Chondrocyte (in vitro differentiated cells): ENCODE data around the gene POLD2. TPM values are rescaled to one million over a fixed set of nuclear protein-coding genes. Genes with fewer than 3 reads are reported as not detected.

Experiments used
- DNase-seq: peaks from one replicate; pipeline ENCODE4 v3.0.0; 2021; ENCODE audit warnings: mixed read lengths, low spot score
- H3K27ac Mint-ChIP-seq: one replicate; pipeline ENCODE4 v1.8.0; 2021; ENCODE audit warnings: mild to moderate bottlenecking, moderate library complexity, mixed read lengths; ENCODE audit not compliant: unreplicated experiment
- H3K27me3 Mint-ChIP-seq: 2 replicates; pipeline ENCODE4 v1.8.0; 2021; ENCODE audit warnings: low read depth, mixed read lengths
- H3K36me3 Mint-ChIP-seq: 2 replicates; pipeline ENCODE4 v1.8.0; 2021; ENCODE audit warnings: low read depth, mixed read lengths
- H3K4me1 Mint-ChIP-seq: 2 replicates; pipeline ENCODE4 v1.8.0; 2021; ENCODE audit warnings: low read depth, mild to moderate bottlenecking, mixed read lengths
- H3K4me3 Mint-ChIP-seq: one replicate; pipeline ENCODE4 v1.8.0; 2021; ENCODE audit warnings: mild to moderate bottlenecking, moderate library complexity, mixed read lengths; ENCODE audit not compliant: unreplicated experiment
- H3K9me3 Mint-ChIP-seq: 2 replicates; pipeline ENCODE4 v1.8.0; 2021; ENCODE audit warnings: low read depth, mixed read lengths
- total RNA-seq: library from RNA; stranded (reverse); gene quantifications from 3 replicates; pipeline ENCODE4 v1.2.1, GENCODE V29; 2021
- TF ChIP-seq, protein P1 (sequence below): fragments of 200-600 bp; sonication (generic); IDR thresholded peaks from 2 replicates; pipeline ENCODE4 v1.5.0; 2021; ENCODE audit warnings: antibody characterized with exemption, mild to moderate bottlenecking, moderate library complexity

POLD2 gene
- total RNA-seq, 1 donor from 2014 or later, result 49.2 TPM

DNA sequence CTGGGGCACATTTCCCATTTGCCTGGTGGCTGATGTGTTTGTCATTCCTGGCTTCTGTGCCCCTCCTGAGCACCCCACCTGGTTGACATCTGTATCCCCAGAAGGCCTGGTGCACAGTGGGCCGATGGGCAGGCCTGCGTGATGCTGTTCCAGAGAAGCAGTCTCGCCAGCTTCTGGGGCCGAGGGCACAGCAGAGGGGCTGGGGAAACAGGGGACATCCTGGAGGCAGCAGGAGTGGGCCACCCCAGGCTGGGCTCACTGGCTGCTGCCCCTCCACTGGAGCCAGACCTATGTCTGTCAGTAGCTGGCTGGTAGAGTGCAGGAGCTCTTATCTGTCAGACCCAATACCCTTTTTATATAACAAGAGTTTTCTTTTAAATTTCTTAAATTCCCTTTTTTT, 18.7 kb upstream of the POLD2 start:
- H3K27me3 Mint-ChIP-seq, result peaks cover 2% of the 10 kb centered on the region
- no peak overlapping the region for H3K4me3 Mint-ChIP-seq
- DNase-seq, result no peak
- H3K36me3 Mint-ChIP-seq, result no peaks in the 10 kb centered on the region
- H3K9me3 Mint-ChIP-seq, result no peaks in the 10 kb centered on the region
- H3K4me1 Mint-ChIP-seq, result no peaks in the 10 kb centered on the region
- TF ChIP-seq, protein P1, sequence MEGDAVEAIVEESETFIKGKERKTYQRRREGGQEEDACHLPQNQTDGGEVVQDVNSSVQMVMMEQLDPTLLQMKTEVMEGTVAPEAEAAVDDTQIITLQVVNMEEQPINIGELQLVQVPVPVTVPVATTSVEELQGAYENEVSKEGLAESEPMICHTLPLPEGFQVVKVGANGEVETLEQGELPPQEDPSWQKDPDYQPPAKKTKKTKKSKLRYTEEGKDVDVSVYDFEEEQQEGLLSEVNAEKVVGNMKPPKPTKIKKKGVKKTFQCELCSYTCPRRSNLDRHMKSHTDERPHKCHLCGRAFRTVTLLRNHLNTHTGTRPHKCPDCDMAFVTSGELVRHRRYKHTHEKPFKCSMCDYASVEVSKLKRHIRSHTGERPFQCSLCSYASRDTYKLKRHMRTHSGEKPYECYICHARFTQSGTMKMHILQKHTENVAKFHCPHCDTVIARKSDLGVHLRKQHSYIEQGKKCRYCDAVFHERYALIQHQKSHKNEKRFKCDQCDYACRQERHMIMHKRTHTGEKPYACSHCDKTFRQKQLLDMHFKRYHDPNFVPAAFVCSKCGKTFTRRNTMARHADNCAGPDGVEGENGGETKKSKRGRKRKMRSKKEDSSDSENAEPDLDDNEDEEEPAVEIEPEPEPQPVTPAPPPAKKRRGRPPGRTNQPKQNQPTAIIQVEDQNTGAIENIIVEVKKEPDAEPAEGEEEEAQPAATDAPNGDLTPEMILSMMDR, result no peak
- H3K27ac Mint-ChIP-seq, result no peak overlapping the region

DNA sequence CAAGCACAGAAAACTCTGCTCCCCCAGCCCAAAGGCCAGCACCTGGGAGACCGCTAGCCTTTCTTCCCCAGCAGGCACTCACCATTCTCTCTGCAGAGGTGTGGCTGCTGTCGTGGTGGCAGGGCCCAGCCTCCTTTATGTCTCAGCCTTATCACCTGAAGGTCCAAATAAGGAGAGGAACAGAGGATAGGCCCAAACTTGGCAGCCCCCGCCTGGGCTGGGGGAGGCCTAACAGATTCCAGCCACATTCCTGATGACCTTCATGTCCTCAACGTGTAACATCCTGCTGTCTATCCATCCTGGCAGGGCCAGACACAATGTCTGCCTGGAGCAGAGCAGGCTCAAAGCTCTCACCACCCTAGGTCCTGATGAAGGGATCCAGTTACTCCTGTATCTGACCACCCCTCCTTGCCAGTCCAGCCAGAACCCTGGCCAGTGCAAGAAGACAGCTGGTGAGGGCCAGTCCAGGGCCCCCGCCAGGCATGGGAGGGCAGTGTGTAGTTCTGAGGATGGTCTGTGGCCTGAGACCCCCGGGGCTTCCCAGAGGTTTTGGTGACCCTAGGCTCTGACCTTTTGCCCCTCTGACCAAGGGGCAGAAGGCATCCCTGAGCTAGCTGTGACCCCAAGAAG, 18.0 kb upstream of the POLD2 start, which contains the start of gene MYL7:
MYL7 (minus strand) TSS at position 112 of the 630 bp plus-strand sequence; CDS start at position 85, 27 bp downstream.
- TF ChIP-seq, protein P1, result no peak
- Mint-ChIP-seq H3K4me1 (no peaks in the 10 kb centered on the region), H3K27me3 (peaks cover 2% of the 10 kb centered on the region), H3K27ac (no peak within 1 kb of the TSS), H3K36me3 (no peaks in the 10 kb centered on the region), H3K9me3 (no peaks in the 10 kb centered on the region), H3K4me3 (no peak within 1 kb of the TSS)
- no peak for DNase-seq

DNA sequence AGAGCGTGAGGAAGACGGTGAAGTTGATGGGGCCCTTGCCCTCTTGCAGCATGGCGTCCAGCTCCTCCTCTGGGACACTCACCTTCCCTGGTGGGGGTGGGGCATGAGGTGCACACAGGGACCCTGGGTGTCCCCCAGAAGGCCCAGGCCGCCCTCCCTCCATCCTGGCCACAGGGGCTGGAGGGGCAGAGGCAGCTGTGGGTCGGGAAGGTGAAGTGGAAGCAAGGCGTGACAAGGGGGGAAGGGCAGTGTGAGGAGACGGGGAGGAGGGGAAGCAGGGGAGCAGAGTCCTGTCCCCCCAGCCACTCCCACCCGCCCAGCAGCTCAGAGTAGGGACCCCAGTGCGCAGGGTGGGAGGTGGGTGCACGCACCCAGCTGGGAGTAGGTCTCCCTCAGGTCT, 17.0 kb upstream of the POLD2 start:
- TF ChIP-seq, protein P1, result no peak
- Mint-ChIP-seq H3K27me3 (peaks cover 2% of the 10 kb centered on the region), H3K36me3 (no peaks in the 10 kb centered on the region)

DNA sequence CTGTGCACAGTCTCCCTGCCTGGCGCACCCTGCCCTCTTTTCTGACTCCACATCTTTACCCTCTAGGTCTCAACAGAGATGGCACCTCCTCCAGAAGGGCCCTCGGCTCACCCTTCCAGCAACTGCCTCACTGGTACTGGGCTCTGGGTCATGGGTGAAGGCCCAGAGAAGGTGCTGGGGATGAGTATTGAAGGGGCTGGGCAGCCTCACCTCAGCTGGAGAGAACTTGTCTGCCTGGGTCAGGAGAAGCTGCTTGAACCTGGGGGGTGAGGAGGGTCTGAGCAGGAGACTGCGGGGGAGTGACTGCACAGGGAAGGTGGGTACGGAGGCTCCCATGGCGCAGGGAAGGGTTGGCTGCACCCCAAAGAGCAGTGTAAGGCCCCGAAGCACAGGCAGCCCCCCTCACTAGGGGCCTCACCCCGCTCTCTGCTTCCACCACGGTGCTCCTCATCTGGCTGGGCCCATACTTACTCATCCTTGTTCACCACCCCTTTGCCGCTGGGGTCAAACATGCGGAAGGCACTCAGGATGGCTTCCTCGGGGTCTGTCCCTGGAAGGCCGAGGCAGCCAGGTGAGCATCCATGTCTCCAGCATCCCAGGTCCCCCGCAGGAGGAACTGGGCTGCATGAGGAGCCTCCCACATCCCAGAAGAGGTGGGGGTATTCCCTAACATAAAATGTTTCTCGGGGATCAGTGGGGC, 16.1 kb upstream of the POLD2 start:
- no peaks in the 10 kb centered on the region for H3K4me1 Mint-ChIP-seq
- no peaks in the 10 kb centered on the region for H3K9me3 Mint-ChIP-seq
- H3K27me3 Mint-ChIP-seq, result peaks cover 2% of the 10 kb centered on the region
- H3K27ac Mint-ChIP-seq, result no peak overlapping the region
- H3K36me3 Mint-ChIP-seq, result no peaks in the 10 kb centered on the region
- TF ChIP-seq, protein P1, result no peak
- DNase-seq, result no peak
- no peak overlapping the region for H3K4me3 Mint-ChIP-seq

More for the DNA sequence above, 17.0 kb upstream of the POLD2 start:
- Mint-ChIP-seq H3K4me3 (no peak overlapping the region), H3K9me3 (no peaks in the 10 kb centered on the region), H3K27ac (no peak overlapping the region), H3K4me1 (no peaks in the 10 kb centered on the region)
- no peak for DNase-seq

DNA sequence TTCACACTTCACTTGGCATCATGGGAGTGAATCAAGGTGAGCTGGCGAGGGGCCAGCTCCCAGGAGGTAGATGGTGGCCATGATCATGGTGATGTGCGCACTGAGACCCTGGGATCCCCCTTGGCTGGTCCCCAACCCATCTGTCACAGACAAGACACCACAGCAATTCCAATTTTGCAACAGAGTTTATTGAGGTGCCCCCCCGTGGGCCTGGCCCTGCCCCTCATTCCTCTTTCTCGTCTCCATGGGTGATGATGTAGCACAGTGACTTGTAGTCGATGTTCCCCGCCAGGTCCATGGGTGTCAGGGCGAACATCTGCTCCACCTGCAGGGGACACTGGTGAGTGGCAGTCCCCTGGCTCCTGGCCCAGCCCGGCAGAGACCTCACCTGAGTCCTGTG, 15.3 kb upstream of the POLD2 start:
- Mint-ChIP-seq H3K9me3 (no peaks in the 10 kb centered on the region), H3K27ac (no peak overlapping the region), H3K4me1 (no peaks in the 10 kb centered on the region), H3K36me3 (no peaks in the 10 kb centered on the region), H3K4me3 (no peak overlapping the region), H3K27me3 (peaks cover 2% of the 10 kb centered on the region)
- TF ChIP-seq, protein P1, result no peak
- no peak for DNase-seq
